GM13976 (cell line): ENCODE results near the gene MS4A10.

ENCODE experiments used
- DNase-seq: peaks from one replicate; pipeline ENCODE4 v3.0.0; 2012; ENCODE audit warnings: low spot score
- CTCF ChIP-seq: IDR thresholded peaks from 2 replicates; pipeline ENCODE4 v1.5.1; 2012; ENCODE audit warnings: borderline replicate concordance, mild to moderate bottlenecking; ENCODE audit not compliant: insufficient read depth; ENCODE audit errors: extremely low read depth, missing control alignments, control extremely low read depth
- in situ Hi-C: fragments of 300-500 bp; cut with MboI; formaldehyde crosslinking; loops from one replicate; pipeline ENCODE4 v1.12.0; 2022; ENCODE audit warnings: low sequenced_read_pairs, mixed read lengths, inconsistent platforms; ENCODE audit not compliant: unreplicated experiment

Gene MS4A10

DNA sequence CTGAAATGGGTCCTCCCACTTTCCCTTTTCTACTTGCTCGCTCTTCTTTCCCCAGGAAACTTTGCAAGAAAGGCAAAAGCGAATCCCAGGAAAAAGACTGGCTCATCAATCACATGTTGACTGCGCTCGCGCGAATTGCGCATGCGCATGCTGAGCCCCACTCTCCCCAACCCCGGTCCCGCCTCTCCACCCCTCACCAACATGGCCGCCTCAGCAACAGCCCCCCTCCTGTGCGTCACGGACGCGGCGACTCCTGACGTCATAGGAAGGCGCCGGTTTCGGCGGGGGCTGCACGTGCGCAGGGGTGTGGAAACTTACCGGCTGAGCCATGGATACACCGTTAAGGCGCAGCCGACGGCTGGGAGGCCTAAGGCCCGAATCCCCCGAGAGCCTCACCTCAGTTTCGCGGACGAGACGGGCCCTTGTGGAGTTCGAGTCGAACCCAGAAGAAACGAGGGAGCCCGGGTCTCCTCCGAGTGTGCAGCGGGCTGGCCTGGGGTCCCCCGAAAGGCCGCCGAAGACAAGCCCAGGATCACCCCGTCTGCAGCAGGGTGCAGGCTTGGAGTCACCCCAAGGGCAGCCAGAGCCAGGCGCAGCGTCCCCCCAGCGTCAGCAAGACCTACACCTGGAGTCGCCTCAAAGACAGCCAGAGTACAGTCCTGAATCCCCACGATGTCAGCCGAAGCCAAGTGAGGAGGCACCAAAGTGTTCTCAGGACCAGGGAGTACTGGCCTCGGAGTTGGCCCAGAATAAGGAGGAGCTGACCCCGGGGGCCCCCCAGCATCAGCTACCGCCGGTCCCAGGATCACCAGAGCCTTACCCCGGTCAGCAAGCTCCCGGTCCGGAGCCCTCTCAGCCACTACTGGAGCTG is 56.9 kb downstream of the MS4A10 start, which contains the start of gene CCDC86:
TSS of gene CCDC86 (plus strand) at position 317 of the 871 bp plus-strand sequence. CDS start at position 329, 12 bp downstream.
- in situ Hi-C loops, result loop anchor here (25.0 kb wide), 1 partner anchor 345 kb away; no protein-coding TSS in a partner anchor
- TF ChIP-seq CTCF, result no peak
- DNase-seq, result peak; percentile 100

DNA sequence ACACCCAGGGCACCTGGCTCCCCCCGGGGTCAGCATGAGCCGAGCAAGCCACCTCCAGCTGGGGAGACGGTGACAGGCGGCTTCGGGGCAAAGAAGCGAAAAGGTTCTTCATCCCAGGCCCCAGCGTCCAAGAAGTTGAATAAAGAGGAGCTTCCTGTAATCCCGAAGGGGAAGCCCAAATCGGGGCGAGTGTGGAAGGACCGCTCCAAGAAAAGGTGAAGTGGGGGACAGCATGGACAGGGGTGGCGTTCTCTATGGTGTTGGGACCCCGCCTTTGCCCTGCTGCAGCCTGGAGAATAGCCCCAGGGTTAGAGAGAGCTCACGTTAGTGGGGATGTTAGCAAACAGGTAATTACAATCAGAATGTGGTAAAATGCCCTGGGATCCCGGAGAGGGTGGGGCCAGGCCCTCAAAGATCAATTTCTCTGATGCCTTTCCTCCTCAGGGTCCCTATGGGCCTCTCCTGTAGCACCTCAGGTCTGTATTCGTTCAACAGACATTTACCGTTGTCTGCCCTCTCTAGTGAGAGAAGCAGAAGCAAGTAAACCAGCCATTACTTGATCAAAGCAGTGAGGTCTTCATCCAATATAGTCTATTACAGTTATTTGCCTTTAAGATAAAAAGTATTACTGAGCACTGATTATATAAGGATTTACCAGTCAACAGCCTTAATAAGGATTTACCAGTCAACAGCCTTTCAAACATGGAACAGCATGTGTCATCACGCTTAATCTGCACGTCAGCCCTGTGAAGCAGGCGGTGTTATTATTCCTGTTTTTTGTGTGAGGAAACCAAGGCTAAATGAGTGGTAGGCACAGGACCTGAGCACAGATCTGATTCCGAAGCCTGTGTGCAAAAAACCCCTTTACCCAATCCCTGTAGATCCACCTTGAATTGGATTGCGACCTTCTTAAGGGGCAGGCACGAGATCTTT is 57.8 kb downstream of the MS4A10 start:
- no peak for TF ChIP-seq CTCF
- DNase-seq, result no peak
- in situ Hi-C loops, result loop anchor here (25.0 kb wide), 1 partner anchor 344 kb away; no protein-coding TSS in a partner anchor

DNA sequence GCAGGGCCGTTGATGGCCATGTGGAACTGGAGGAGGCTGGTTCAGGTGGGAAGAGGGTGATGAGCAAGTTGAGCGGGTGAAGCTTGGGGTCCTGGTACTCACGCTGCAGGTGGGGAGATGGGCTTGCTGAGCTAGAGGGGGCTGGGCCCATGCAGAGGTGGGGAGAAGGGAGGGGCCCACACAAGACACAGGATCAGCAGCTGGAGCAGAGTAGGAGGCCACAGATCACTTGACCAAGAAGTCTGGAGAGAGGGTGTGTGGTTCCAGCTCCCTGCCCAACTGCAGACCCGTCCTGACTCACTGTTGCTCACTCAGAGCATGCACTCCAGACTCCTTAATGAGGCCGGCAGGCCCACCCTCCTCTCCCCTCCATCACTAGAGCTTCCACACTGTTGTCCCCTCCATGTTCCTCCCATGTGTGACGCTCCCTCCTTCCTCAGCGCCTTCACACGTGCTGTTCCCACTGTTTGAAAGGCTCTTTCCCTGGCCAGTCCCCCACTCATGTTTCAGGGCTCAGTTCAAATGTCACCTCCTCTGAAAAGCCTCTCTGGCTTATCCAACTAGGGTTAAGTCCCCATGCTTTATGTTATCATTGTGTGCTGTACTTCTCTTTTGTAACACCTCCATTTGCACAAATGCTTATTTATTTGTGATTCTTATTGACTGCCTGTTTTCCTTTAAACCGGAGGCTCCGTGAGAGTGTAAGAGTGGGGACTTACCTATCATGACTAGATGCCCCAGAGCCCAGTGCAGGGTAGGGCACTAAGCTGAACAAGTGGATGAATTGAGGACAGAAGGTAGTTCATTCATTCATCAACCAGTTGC is 59.1 kb downstream of the MS4A10 start:
- in situ Hi-C loops, result loop anchor here (25.0 kb wide), 1 partner anchor 343 kb away; no protein-coding TSS in a partner anchor
- DNase-seq, result no peak
- TF ChIP-seq CTCF, result no peak

DNA sequence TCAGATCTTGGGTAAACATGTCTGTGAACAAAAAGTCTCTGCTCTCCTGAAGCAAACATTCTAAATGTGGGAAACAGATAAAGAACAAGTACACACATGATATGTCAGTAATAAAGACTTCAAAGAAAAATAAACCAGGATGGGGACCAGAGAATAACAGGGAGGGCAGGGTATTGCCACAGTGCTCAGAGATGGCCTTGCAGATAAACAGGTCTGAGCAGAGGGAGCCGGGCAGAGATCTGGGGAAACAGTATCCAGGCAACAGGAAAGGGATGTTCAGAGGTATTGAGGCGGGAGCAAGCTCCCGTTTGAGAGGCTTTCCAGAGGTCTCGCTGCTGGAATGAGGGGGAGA is 59.7 kb downstream of the MS4A10 start:
- DNase-seq, result no peak
- no peak for TF ChIP-seq CTCF
- in situ Hi-C loops, result loop anchor here (25.0 kb wide), 1 partner anchor 342 kb away; no protein-coding TSS in a partner anchor

DNA sequence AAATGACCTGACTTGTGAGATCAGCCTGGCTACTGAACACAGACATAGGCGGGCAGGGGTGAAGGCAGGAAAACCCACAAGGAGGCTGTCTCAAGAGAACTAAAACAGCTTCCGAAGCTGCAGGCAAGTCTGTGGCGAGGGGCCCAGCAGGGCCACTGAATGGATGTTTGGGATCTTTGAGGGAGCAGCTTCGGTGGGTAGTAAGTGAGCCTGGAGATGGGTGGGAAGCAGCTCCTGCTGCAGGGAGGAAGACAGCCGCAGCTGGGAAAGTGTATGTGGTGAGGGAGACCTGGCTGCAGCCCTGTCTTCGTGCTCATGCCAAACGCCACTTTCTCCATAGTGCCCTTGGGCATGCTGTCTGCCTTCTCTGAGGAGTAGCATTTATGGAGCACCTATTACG is 60.2 kb downstream of the MS4A10 start:
- TF ChIP-seq CTCF, result no peak
- in situ Hi-C loops, result loop anchor here (25.0 kb wide), 1 partner anchor 342 kb away; no protein-coding TSS in a partner anchor
- no peak for DNase-seq
